Calu3 (cell line): ENCODE data around the gene GSDME. TPM values are rescaled to one million over a fixed set of nuclear protein-coding genes. Genes with fewer than 3 reads are reported as not detected.
A peak's percentile ranks its signal among the peaks of the same experiment; 100 is the strongest.

Experiments
- BruUV-seq: library from RNA; stranded (reverse); fragments of 400-500 nt; replicated peaks from 2 replicates; lab custom pipeline; 2021; lab: Mats Ljungman, UMichigan
- CTCF ChIA-PET: fragments of 300-600 bp; sonication (Branson Sonifier 250); formaldehyde crosslinking; loops from one replicate; lab custom pipeline; 2022; ENCODE audit warnings: antibody characterized with exemption; lab: Charles Lee
- DNase-seq: peaks from one replicate; pipeline ENCODE4 v3.0.0; 2022
- H3K27ac Mint-ChIP-seq: one replicate; pipeline ENCODE4 v1.8.0; 2022; ENCODE audit warnings: mixed read lengths; ENCODE audit not compliant: unreplicated experiment
- H3K27me3 Mint-ChIP-seq: one replicate; pipeline ENCODE4 v1.8.0; 2022; ENCODE audit warnings: mixed read lengths; ENCODE audit not compliant: unreplicated experiment
- H3K36me3 Mint-ChIP-seq: one replicate; pipeline ENCODE4 v1.8.0; 2022; ENCODE audit warnings: mild to moderate bottlenecking, moderate library complexity, mixed read lengths; ENCODE audit not compliant: insufficient read depth, unreplicated experiment
- H3K4me1 Mint-ChIP-seq: one replicate; pipeline ENCODE4 v1.8.0; 2022; ENCODE audit warnings: mild to moderate bottlenecking, low read depth, mixed read lengths; ENCODE audit not compliant: unreplicated experiment
- H3K4me3 Mint-ChIP-seq: one replicate; pipeline ENCODE4 v1.8.0; 2022; ENCODE audit warnings: mild to moderate bottlenecking, low read depth, moderate library complexity, mixed read lengths; ENCODE audit not compliant: unreplicated experiment
- H3K9me3 Mint-ChIP-seq: one replicate; pipeline ENCODE4 v1.8.0; 2022; ENCODE audit warnings: low read depth, mixed read lengths; ENCODE audit not compliant: unreplicated experiment
- intact Hi-C: fragments of 100-400 bp; cut with micrococcal nuclease; formaldehyde crosslinking; loops from one replicate; pipeline ENCODE4 v1.10.0; 2022; ENCODE audit not compliant: unreplicated experiment
- total RNA-seq: library from RNA; stranded (reverse); gene quantifications from 2 replicates; pipeline ENCODE4 v1.2.3, GENCODE V29; 2022
- TF ChIP-seq, protein P1 (sequence below): fragments of 200-600 bp; IDR thresholded peaks from one replicate; pipeline ENCODE4 v1.8.0; 2022; ENCODE audit warnings: antibody characterized with exemption; ENCODE audit not compliant: unreplicated experiment

GSDME gene
- total RNA-seq, 1 experiment from 2014 or later = 9.4 TPM

DNA sequence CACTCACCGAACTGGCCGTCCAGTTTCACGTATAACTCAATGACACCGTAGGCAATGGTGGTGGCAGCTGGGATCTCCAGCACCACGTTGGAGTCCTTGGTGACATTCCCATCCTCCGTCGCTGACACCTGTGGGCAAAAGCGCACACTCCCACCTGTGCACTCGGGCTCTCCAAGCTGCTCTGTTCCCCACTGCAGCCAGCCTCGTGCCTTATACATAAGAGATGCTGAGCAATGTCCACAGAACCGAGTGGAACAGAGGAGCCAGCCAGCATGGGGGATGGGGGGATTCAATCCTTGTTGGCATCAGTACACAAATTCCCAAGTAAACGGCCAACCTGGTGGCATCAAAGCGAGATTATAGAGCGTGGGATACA is 40.0 kb downstream of the GSDME start:
- no peak for DNase-seq
- CTCF ChIA-PET = interaction anchor here (1.3 kb wide), 1 partner anchor 34 kb away, joined by 3 read pairs; no protein-coding TSS in a partner anchor
- no peaks in the 10 kb centered on the region for H3K36me3 Mint-ChIP-seq
- no peaks in the 10 kb centered on the region for H3K9me3 Mint-ChIP-seq
- peaks cover 13% of the 10 kb centered on the region for H3K4me1 Mint-ChIP-seq
- H3K4me3 Mint-ChIP-seq = no peak overlapping the region
- H3K27me3 Mint-ChIP-seq = no peaks in the 10 kb centered on the region
- intact Hi-C loops = no loop called here
- BruUV-seq = no TSS peak
- no peak overlapping the region for H3K27ac Mint-ChIP-seq
- TF ChIP-seq, protein P1, sequence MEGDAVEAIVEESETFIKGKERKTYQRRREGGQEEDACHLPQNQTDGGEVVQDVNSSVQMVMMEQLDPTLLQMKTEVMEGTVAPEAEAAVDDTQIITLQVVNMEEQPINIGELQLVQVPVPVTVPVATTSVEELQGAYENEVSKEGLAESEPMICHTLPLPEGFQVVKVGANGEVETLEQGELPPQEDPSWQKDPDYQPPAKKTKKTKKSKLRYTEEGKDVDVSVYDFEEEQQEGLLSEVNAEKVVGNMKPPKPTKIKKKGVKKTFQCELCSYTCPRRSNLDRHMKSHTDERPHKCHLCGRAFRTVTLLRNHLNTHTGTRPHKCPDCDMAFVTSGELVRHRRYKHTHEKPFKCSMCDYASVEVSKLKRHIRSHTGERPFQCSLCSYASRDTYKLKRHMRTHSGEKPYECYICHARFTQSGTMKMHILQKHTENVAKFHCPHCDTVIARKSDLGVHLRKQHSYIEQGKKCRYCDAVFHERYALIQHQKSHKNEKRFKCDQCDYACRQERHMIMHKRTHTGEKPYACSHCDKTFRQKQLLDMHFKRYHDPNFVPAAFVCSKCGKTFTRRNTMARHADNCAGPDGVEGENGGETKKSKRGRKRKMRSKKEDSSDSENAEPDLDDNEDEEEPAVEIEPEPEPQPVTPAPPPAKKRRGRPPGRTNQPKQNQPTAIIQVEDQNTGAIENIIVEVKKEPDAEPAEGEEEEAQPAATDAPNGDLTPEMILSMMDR = no peak

DNA sequence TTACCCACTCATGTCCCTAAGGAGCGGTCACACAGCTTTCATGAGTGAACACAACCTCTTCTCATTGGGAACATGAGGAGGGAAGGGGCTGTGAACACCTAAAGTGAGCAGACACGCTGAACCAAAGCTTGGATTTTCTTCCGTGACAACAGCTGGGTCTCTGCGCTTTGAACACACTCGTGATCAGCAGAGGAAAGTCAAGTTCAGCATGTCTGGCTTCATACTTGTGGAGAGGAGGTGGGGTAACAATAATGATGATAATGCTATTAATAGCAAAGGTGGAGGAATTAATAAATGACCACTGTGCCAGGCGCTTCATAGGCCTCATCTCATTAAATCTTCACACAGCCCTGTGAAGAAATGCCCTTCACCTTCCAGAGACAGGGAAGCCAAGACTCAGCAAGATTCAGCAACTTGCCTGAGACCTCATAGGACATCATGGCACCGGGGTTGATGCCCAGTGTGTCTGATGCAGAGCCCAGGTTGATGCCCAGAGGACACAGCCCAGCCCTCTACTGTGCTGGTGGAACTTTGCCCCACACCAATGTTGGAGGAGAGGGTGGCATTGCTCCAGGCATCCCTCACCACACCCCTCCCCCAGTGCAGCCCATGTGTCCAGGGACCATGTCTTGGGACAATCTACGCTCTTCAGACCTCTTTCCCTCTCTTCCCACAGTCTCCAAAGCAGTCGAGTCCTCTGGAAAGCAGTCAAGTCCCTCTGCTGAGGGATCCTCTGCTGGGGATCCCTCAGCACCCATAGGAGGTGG is 40.6 kb downstream of the GSDME start:
- intact Hi-C loops = no loop called here
- Mint-ChIP-seq H3K27me3 (no peaks in the 10 kb centered on the region), H3K9me3 (no peaks in the 10 kb centered on the region), H3K36me3 (no peaks in the 10 kb centered on the region), H3K4me3 (no peak overlapping the region), H3K27ac (no peak overlapping the region), H3K4me1 (peaks cover 8% of the 10 kb centered on the region)
- TF ChIP-seq, protein P1 = no peak
- no peak for DNase-seq
- CTCF ChIA-PET = no interaction called here
- BruUV-seq = no TSS peak

DNA sequence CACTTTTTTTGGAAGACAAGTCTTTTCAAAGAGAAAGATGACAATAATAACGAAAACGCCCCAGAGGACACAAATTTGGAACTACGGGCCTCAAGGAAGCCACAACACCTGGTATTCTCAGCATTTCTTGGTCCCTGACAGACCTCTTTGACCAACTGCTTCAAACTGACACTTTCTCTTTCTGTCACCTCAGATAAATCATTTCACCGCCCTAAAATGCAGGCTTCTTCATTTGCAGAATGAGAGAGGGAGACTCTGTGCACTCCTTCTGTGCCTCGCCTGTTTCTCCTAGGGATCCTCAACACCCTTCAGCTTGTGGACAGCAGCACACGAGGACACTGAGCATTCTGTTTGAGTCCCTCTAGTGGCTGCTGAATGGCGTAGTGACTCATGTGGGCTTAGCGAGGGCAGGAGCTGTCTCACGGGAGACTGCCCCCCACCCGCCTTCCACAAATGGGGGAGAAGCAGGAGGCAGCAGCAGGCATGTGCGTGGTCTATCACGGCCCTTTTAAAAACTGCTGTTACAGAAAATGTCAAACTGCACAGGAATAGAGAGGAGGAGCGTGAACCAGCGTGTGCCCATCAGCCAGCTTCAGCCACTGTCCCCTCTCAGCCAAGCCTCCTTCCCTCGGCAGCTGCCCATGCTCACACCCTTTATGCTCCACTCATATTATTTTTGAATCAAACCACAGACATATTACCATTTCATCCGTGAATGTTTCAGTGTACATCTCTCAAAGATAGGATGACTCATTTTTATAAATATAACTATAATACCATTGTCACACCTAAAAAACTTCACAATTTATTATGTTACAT is 41.4 kb downstream of the GSDME start:
- TF ChIP-seq, protein P1 = peak; percentile 51
- Mint-ChIP-seq H3K27me3 (no peaks in the 10 kb centered on the region), H3K9me3 (no peaks in the 10 kb centered on the region), H3K27ac (no peak overlapping the region), H3K4me3 (no peak overlapping the region), H3K4me1 (no peaks in the 10 kb centered on the region), H3K36me3 (no peaks in the 10 kb centered on the region)
- intact Hi-C loops = no loop called here
- BruUV-seq = no TSS peak
- no peak for DNase-seq
- CTCF ChIA-PET = no interaction called here

DNA sequence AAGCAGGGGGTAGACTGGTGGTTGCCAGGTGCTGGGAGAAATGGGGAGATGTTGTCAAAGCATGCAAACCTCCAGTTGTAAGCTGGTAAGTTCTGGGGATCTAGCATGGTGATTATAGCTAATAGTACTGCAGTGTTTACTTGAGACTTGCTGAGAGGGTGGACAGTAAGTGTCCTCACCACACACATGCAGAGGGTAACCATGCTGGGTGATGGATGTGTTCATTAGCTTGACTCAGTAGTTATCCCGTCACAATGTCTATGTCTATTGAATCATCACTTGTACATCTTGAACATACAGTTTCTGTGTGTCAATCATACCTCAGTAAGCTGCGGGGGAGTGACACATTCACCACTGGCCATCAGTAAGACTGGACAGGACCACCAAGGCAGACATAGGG is 42.1 kb downstream of the GSDME start:
- H3K27me3 Mint-ChIP-seq = no peaks in the 10 kb centered on the region
- intact Hi-C loops = no loop called here
- DNase-seq = no peak
- H3K36me3 Mint-ChIP-seq = no peaks in the 10 kb centered on the region
- no peaks in the 10 kb centered on the region for H3K4me1 Mint-ChIP-seq
- TF ChIP-seq, protein P1 = no peak
- H3K27ac Mint-ChIP-seq = no peak overlapping the region
- no TSS peak for BruUV-seq
- H3K4me3 Mint-ChIP-seq = no peak overlapping the region
- CTCF ChIA-PET = no interaction called here
- H3K9me3 Mint-ChIP-seq = no peaks in the 10 kb centered on the region
